GM21717 (cell line): Measurements from ENCODE around the gene GUCY2D.

Experiments used
- ATAC-seq: cut with Tn5 transposase; IDR thresholded peaks from one replicate; pipeline ENCODE4 v1.9.1; 2021; ENCODE audit warnings: mild to moderate bottlenecking, moderate library complexity; ENCODE audit not compliant: unreplicated experiment

The GUCY2D gene

DNA sequence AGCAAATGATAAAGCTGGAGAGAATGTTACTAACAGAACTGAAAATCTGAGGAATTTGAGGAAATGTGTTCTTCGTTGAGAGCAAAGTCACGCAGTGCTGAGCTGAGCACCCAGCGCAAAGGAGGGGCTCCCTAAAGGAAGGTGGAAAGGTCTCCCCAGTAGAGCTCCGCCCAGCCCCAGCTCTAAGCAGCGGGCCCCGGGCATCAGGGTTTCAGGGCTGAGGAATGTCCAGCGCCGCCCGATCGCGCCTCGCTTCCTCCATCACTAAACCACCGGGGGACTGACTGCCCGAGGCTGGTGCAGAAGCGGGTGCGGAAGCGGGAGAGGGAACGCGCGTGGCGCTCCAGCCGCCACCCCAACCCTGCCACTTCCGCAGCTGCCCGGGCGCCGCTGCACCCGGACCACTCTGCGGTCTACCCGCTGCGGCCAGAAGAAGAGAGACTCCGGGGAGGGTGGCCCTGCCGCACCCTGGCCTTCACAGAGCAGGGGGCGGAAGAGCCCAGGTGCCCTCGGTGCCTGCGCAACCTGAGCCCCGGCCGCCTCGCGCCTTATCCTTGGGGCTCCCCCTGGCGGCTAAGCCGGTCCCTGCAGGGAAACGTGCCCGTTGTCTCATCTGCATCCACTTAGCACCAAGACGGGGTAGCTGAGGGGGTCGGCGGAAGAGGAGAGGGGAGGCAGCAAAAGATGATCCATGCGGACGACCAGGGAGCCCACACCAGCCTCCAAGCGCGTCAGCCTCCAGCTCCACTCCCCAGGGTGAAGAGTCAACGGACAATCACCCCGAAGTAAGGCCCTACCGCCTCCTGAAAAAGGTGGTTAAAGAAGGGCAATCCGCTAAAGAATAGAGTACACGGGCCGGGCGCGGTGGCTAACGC, 12.4 kb upstream of the GUCY2D start:
- ATAC-seq = no peak

DNA sequence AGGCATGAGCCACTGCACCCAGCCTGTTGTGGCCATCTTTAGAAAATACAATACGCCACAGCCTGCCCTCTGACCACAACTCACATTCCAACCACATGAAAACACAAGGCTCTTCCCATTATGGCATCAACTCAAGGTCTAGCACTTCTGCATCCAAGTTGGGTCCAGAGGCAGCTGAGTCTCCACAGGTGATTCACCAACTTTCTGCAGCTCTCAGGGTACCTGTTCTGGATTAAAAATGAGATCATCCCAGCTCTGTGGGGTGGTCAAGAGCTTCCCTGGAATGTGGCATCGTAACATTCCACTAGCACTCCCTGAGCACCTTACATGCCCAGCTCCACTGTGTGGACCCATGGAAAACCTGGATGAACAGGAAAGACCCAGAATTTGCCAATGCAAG, 9.9 kb upstream of the GUCY2D start:
- ATAC-seq = no peak

DNA sequence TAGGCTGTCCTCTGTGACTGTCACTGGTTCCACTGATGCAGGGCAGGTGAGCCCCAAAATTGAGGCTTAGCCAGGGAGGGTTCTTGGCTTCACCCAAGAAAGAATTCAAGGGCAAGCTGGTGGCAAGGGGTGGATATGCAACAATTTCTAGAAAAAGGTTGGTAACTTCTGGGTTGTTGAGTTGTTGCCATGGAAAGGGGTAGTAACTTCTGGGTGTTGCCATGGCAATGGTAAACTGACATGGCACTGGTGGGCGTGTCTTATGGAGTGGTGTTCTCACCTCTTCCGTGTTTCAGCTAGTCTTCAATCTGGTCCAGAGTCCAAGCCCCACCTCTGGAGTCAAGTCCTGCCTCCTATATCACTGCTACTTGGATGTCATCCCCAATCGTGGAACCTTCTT, 9.5 kb upstream of the GUCY2D start:
- no peak for ATAC-seq

DNA sequence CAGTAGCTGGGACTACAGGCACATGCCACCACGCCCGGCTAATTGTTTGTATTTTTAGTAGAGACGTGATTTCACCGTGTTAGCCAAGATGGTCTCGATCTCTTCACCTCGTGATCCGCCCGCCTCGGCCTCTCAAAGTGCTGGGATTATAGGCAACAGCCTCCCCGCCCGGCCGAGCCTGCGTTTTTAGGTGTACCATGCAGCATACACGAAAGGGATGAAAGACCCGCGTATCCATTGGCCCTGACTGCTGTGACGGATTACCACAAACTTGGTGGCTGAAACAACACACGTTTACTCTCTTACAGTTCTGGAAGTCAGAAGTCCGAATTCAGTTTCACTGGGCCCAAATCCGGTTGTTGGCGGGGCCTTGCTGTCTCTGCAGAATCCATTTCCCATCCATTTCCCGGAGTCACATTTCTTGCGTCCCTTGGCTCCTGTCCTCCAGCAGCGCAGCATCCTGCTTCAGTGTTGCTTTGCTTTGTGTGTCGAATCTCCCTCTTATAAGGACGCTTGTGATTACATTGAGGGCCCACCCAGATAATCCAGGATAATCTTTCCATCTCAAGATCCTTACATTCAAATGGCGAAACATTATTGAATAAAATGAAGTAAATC, 8.3 kb upstream of the GUCY2D start:
- ATAC-seq = no peak

DNA sequence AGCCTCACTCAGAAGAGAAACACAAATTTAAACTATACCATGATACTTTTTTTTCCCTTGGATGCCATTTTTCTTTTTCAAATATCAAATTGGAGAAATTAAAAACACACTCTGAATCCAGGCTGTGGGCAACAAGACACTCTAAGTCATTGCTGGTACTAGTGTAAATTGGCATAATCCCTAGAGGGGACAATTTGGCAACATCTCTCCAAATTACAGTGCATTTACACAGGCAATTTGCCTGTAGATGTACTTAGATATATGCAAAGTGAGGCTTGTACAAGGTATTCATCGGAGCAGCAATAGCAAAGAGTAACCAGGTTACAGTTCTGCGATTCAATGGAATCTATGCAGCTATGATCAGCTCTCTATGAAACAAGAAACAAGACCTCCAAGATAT, 6.7 kb upstream of the GUCY2D start:
- no peak for ATAC-seq

DNA sequence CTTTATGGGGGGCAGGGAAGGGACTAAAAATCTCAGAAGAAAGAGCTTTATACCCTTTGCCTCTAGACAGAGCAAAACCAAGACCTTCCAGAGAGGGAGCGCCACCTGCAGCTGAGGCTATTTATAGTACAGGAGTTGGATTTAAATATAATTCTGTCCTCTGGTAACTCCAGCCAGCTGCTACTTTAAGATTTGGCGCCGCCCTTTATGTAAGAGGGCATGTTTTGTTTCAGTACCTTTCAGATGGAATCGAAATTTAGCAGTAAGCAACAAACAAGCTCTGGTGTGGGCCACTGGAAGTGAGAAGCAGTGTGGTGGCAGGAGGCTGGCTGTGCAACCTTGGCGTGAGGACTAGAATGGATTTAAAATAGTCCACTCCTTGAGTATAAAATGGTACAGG, 5.2 kb upstream of the GUCY2D start:
- no peak for ATAC-seq

DNA sequence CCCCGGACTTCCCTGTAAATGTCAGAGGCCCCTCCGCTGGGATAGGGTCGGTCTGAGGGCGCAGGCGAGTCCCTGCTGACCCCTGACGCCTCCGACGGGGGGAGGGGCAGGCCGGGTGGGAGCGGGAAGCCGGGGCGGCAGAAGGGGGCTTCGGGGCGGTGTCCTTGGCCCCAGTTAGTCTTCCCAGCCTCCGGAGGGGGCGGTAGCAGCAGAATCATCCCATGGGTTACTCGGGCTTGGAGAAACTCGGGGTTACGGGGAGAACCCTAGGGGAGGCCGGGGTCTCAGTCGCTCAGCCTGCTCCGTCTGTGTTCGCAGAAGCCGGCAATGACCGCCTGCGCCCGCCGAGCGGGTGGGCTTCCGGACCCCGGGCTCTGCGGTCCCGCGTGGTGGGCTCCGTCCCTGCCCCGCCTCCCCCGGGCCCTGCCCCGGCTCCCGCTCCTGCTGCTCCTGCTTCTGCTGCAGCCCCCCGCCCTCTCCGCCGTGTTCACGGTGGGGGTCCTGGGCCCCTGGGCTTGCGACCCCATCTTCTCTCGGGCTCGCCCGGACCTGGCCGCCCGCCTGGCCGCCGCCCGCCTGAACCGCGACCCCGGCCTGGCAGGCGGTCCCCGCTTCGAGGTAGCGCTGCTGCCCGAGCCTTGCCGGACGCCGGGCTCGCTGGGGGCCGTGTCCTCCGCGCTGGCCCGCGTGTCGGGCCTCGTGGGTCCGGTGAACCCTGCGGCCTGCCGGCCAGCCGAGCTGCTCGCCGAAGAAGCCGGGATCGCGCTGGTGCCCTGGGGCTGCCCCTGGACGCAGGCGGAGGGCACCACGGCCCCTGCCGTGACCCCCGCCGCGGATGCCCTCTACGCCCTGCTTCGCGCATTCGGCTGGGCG, 542 bp downstream of the GUCY2D start:
- no peak for ATAC-seq

DNA sequence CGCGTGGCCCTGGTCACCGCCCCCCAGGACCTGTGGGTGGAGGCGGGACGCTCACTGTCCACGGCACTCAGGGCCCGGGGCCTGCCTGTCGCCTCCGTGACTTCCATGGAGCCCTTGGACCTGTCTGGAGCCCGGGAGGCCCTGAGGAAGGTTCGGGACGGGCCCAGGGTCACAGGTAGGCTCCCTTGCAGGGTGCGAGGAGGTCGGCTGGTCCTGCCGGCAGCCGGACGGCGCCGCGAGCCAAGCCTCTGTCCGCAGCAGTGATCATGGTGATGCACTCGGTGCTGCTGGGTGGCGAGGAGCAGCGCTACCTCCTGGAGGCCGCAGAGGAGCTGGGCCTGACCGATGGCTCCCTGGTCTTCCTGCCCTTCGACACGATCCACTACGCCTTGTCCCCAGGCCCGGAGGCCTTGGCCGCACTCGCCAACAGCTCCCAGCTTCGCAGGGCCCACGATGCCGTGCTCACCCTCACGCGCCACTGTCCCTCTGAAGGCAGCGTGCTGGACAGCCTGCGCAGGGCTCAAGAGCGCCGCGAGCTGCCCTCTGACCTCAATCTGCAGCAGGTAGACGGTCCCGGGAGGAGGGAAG, 1.3 kb downstream of the GUCY2D start:
- no peak for ATAC-seq

DNA sequence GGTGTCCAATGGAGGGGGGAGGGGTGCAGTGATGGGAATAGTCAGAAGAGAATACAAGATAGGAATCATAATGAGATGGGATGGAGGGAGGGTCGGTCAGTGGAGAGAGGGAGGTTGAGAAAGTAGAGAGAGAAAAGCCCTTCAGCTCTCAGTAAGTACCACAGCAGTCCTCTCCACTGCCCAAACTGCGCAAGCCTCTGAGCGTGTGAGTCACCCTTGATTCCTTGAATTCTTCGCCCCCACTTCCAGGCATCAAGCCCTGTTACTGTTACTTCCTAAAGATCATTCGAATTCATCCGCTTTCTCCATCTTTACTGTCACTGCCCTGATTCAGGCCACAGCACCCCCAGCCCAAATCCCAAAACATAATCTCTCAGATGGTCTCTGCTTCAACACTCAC, 2.5 kb downstream of the GUCY2D start:
- ATAC-seq = no peak

DNA sequence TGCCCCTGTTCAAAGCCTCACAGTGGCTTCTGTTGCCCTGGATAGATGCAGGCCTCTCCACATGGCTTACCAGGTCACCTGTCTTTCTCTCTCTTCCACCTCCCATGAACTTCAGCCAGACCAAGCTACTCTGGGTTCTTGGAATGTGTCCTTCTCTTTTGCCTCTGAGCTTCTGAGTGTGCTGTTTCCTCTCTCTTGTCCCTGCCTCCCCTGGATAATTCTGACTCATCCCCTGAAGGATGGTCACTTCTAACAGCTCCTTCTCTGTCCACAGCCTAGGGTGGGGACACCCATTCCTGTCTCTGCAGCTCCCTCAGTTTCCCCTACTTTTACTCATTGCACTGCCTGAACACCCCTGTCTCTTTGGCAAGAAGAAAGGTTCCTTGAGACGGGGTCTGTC, 2.9 kb downstream of the GUCY2D start:
- no peak for ATAC-seq

DNA sequence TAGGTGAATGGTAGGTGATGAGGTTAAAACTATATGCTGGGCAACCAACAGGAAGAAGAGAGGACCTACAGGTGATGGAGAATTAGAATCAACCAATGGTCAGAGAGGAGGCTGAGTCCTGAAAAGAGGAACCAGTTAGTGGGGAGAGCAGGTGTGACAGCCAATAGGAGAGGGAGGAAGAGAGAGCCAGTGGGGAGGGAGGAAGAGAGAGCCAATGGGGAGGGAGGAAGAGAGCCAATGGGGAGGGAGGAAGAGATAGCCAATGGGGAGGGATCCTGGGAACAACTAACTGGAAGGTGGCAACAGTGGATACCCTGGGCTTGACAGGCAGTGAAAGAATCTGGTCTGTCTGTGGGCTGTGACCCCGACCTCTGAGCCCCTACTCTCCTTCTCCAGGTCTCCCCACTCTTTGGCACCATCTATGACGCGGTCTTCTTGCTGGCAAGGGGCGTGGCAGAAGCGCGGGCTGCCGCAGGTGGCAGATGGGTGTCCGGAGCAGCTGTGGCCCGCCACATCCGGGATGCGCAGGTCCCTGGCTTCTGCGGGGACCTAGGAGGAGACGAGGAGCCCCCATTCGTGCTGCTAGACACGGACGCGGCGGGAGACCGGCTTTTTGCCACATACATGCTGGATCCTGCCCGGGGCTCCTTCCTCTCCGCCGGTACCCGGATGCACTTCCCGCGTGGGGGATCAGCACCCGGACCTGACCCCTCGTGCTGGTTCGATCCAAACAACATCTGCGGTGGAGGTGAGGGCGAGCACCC, 3.7 kb downstream of the GUCY2D start:
- no peak for ATAC-seq

DNA sequence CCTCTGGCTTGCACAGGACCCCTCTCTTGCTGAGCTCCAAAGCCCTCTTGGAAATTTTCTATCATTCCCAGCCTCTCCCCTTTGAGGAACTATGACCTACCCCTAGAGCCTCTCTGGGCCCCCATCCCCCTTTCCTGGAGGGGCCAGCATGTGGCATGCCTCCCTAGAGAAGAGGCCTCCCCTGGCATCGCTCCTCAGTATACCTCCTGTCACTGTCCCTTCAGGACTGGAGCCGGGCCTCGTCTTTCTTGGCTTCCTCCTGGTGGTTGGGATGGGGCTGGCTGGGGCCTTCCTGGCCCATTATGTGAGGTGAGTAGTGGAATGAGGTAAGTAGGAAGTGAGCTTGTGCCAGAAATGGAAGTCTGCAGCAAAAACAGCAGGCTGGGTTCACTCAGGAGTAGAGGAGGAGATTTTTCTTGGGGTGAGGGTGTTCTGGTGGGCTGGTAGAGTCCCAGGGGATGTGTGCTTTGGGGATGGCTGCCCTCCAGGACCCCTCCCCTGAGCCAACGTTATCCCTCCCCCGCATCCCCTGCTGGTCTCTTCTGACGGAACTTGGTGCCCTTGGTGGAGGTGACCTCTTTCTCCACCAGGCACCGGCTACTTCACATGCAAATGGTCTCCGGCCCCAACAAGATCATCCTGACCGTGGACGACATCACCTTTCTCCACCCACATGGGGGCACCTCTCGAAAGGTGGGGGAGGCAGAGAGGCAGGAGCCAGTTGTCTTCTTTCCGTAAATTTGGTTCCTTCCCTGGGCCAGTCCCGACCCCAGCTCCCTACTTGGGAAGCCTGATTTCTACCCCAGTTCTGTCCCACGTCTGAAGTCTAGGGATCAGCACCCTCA, 4.6 kb downstream of the GUCY2D start:
- ATAC-seq = no peak

DNA sequence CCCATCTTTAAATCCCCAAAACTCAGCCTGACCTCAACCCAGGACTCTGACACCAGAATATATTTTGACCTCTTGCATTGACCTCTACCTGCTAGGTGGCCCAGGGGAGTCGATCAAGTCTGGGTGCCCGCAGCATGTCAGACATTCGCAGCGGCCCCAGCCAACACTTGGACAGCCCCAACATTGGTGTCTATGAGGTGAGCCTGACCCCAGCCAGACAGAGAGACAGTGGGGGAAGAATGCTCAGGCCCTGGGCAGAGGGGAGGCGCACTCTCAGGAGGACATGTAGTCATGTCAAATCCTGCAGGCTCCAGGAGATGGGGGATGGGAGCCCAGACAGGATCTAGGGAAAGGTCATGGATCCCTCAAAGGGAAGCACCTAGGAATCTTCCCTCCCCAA, 5.4 kb downstream of the GUCY2D start:
- no peak for ATAC-seq

DNA sequence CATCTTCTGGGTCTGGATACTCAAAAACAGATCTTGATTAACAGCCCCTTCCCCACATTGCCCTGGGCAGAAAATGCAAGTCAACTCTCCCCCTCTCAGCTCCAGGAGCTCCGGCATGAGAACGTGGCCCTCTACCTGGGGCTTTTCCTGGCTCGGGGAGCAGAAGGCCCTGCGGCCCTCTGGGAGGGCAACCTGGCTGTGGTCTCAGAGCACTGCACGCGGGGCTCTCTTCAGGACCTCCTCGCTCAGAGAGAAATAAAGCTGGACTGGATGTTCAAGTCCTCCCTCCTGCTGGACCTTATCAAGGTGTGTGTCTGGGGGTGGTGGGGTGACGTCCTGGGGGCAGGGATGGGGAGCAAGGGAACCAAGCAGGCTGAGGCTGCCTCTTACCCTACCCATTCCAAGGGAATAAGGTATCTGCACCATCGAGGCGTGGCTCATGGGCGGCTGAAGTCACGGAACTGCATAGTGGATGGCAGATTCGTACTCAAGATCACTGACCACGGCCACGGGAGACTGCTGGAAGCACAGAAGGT, 9.7 kb downstream of the GUCY2D start:
- ATAC-seq = no peak

DNA sequence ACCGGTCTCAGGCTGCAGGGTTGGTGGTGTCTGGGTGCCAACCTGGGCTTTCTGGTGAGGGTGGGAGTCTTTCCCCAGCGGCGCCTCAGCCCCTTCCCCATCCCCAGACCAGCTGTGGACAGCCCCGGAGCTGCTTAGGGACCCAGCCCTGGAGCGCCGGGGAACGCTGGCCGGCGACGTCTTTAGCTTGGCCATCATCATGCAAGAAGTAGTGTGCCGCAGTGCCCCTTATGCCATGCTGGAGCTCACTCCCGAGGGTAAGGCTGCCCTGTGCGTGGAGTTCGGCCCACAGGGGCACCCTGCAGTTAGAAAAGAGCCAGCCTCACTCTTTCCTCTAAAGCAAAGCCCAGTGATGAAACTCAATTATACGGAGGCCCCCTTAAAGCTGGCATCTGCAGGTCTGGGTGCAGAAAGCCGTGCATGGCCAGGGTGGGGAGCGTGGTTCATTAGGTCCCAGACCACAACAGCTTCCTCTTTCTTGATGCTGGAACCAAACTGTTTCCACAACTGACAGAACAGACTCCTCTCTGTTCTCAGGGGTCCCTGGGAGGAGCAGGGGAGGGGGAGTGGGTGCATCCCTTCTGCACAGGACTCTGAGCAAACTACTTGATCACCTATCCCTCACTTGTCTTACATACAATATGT, 10.7 kb downstream of the GUCY2D start:
- no peak for ATAC-seq

DNA sequence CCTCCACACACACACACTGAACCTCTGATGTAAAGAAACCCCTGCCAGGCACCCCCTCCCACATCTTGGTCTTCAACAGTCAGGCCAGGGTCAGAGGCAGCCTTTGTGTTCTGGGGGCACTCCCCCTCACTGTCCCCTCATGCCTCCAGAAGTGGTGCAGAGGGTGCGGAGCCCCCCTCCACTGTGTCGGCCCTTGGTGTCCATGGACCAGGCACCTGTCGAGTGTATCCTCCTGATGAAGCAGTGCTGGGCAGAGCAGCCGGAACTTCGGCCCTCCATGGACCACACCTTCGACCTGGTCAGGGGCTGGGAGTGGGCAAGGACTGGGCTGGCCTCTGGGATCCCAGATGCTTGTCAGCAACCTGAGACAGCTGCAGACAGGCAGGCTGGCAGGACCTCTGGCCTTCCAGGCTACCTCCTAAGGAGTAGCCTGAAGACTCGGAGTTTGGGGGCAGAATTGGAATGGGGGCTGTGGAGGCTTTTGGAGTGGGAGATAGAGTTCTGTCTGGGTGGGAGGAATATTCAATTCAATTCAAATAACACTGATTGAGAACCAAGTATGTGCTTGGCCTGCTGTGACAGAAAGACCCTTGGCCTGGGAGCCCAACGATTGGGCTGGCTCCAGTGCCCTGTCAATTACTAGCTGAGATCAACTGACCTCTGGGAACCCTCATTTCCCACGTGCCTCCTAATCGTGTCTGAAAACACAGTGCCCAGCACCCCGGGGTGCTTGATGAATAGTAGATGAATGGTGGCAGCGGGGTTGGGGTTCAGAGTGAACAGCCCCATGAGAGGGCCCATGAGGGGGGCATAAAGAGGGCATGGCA, 11.5 kb downstream of the GUCY2D start:
- no peak for ATAC-seq

DNA sequence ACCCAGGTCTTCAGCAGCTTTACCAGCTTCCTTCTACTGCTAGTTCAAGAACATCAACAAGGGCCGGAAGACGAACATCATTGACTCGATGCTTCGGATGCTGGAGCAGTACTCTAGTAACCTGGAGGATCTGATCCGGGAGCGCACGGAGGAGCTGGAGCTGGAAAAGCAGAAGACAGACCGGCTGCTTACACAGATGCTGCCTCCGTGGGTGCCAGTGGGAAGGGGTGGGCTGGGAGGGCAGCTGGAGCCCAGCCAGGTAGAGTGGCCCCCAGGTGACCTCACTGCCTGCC, 12.1 kb downstream of the GUCY2D start:
- ATAC-seq = no peak

DNA sequence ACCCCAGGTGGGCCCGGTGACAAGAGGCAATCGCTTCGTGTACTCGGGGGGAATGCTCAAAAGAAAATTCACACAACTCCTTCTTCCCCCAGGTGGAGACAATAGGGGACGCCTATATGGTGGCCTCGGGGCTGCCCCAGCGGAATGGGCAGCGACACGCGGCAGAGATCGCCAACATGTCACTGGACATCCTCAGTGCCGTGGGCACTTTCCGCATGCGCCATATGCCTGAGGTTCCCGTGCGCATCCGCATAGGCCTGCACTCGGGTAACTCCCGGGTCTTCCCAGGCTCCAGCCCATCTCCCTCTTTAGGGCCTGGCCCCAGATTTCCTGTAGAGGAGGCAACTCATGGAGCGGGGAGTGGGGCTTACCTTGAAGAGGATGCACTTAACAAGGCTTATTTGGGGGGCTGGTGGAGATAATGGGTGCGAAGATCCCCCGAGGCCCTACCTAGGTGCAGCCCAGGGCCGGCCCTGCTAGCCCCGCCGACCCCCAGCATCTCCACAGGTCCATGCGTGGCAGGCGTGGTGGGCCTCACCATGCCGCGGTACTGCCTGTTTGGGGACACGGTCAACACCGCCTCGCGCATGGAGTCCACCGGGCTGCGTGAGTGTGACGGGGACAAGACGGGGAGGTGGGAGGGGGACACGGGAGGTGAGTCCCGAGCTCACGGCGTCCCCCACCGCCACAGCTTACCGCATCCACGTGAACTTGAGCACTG, 13.0 kb downstream of the GUCY2D start:
- ATAC-seq = no peak
